NCI-H2171 (cell line): Measurements from ENCODE around the gene AR.
"Not testable (repeated sequence)": the region's sequence is repeated elsewhere in the genome, so short reads cannot be mapped to it uniquely, and the experiment has no call there.

Experiments used
- DNase-seq: peaks from one replicate; lab custom pipeline; 2025; lab: John Stamatoyannopoulos, UW

Gene AR

DNA sequence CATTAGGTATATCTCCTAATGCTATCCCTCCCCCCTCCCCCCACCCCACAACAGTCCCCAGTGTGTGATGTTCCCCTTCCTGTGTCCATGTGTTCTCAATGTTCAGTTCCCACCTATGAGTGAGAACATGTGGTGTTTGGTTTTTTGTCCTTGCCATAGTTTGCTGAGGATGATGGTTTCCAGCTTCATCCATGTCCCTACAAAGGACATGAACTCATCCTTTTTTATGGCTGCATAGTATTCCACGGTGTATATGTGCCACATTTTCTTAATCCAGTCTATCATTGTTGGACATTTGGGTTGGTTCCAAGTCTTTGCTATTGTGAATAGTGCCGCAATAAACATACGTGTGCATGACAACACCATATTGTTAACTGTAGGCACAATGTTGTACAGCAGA is 93.5 kb downstream of the AR start:
- not testable (repeated sequence) for DNase-seq

DNA sequence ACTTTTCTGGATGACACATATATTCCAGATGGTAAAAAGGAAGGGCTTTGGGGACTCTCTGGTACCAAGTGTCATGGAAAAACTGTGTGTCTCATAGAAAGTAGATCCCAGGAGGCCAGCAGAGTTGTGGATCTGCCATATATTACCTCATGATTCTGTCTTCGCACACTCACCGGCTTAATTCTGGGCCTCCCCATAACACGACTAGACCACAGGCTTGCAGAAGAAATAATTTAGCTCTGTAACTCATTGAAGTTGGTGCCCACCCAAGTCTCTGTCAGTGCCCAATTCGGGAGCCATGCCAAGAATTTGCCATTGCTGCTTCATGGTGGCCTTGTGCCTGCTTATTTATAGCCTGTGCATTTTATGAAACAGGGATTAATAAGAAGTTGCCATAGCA is 104.5 kb downstream of the AR start:
- no peak for DNase-seq

DNA sequence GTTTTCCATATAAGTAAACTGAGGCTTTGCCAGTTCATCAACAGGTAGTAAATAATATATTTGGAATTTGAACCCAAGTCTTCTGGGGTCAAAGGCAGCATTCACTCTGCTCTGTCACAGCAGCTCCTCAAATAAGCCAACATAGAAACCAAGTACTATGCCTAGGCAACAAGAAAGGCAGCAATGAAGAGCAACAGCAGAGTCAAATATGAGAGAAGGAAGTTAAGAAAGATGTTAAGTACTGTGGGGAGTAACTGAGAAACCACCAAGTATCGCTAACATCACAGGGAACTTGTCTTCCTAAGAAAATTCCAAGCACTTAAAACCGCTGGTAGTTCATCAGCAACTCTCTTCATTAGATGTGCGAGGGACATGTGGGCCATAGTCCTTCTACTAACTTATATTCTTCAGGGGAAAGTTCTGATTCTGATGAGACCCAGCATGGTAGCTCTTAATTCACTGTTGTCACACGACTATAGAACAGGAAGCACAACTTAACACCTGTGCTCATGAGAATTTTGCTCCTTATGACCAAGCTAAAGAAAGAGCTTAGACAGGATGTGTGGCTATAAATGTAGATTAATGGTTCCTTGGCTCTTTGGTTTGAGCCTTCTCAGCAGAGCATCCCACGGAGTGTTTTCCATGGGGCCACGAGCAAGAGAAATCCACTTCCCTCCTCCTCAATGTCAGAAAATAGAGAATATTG is 107.8 kb downstream of the AR start:
- no peak for DNase-seq

DNA sequence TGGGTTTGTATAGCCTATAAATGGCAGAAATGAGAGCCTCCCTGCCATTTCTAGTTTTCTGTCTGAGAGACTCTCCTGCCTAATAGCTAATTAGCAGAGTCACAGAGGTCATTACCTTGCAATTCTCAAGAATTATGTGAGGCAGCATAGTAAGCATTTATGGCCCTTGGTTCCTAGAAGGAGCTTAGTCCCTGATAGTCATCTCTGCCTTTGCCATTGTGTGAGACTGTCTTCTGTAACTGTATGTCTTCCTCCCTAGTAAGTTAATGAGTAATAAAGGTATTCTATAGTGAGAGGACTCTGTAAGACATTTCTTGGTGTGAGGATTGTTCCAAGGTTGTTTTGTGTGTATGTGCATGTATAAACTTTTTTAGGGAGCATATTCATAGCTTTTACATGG is 108.7 kb downstream of the AR start:
- DNase-seq: no peak

DNA sequence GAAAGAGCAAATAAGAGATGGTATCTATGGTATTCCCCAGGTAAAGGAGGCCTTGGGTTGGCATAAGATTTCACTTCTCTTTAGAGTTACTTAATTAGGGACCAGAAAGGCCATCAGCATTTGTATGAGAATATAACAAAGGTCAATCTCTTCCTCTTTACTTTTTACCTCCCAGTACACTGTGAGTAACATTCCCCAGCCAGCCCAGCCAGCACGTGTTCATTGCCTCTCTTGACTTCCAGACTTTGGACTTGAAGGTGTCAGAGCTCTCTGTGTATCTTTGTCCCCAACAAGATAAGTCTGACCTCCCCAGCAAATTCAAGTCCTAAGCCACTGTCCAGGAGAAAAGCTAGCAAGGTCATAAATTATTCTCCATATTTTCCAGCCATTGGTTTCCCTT is 110.5 kb downstream of the AR start:
- no peak for DNase-seq

DNA sequence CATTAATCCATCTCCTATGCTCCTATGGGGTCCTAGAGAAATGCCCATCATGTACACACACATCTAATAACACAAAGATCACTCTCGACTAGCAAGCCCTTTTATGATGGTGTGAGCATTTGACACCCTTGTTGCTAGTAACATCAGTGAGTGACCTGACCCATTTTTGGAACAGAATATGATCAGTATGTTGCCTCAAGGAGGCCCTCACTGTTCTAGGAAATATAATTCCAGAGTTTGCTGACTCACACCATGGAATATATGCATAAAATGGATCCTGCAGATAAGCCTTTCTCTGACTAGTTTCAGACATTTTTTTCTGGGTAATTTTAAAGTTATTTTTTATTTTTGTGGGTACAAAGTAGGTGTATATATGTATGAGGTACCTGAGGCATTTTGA is 121.8 kb downstream of the AR start:
- DNase-seq: no peak

DNA sequence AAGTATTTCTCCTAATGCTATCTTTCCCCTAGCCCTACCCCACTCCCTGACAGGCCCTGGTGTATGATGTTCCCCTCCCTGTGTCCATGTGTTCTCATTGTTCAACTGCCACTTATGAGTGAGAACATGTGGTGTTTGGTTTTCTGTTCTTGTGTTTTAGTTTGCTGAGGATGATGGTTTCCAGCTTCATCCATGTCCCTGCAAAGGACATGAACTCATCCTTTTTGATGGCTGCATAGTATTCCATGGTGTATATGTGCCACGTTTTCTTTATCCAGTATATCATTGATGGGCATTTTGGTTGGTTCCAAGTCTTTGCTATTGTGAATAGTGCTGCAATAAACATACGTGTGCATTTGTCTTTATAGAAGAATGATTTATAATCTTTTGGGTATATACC is 126.9 kb downstream of the AR start:
- not testable (repeated sequence) for DNase-seq

DNA sequence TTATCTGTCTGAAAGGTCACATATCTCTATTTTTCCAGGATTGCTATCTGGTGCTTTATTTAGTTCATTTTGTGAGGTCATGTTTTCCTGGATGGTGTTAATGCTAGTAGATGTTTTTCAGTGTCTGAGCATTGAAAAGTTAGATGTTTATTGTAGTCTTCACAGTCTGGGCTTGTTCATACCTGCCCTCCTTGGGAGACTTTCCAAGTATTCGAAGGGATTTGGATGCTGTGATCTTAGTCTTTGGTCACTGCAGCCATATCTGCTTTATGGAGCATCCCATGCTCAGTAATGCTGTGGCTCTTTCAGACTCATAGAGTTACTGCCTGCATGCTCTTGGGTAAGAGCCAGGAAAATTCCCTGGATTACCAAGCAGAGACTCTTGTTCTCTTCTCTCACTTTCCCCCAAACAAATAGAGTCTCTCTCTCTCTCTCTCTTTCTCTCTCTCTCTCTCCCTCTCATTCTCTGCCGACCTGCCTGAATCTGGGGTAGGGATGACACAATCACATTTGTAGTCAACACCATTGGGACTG is 130.0 kb downstream of the AR start:
- no peak for DNase-seq

DNA sequence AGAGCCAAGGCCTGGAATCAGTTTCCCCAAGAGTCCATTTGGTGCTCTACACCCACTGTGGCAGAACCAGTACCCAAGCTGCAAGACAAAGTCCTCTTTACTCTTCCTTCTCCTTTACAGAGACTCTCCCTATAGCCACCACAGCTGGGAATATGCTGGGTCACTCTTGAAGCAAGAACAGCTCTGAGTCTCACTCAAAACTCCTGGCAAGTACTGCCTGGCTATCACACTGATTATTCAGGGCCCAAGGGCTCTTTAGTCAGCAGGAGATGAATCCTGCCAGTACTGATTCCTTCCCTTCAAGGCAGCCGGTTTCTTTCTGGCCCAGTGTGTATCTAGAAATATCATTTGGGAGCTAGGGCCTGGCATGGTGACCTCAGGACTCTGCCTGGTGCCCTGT is 130.9 kb downstream of the AR start:
- no peak for DNase-seq

DNA sequence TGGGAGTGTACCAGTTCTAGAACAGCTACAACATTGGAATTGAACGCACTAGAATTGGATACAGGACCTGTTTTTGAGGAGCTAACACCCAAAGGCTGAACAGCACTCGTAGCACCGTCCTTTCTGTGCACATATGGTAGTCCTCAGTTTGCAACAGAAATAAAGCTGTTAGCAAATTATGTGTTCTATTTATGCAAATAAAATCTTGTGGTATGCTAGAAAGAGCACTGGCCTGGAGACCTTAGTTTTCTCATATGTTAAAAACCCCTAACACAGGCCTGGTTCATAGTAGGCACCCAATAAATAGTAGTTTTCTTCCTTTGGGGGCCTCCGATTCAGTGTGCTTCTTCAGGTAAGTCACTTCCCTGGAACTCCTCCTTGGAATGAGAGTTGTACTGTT is 140.3 kb downstream of the AR start:
- no peak for DNase-seq

DNA sequence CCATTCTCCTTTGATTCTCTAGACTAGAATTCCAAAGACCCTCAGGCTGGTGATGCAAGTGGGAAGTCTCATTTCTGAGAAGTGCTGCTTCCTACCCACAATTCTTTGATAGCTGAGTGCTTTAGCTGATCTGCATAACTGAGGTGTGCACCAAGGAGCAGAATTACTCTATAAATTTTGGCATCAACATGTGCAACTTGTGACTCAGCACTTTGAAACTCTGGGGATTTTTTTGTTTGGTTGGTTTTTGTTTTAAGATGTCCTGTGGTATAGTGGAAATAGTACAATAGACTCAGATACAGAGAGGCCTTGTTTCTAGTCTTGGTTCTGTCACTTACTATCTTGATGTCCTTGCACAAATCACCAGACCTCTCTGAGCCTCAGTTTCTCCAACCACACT is 148.4 kb downstream of the AR start:
- DNase-seq: no peak

DNA sequence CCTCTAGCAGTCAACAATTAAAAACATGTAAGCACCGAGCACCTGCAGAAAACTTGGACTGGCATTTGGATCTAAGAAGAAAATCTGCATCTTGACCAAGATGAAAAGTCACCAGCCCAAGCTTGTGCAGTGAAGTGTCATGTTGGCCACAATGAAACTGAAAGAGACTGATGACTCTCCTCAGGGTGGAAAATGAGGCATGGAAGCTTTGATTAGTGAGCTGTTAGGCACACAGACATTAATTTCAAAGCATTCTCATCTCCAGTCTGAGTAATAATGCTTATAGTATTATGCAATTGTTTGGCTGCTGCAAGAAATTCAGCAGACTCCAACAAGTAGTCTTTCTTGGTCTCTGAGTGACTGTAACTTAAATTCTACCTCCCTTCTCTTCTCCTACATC is 150.1 kb downstream of the AR start:
- no peak for DNase-seq

DNA sequence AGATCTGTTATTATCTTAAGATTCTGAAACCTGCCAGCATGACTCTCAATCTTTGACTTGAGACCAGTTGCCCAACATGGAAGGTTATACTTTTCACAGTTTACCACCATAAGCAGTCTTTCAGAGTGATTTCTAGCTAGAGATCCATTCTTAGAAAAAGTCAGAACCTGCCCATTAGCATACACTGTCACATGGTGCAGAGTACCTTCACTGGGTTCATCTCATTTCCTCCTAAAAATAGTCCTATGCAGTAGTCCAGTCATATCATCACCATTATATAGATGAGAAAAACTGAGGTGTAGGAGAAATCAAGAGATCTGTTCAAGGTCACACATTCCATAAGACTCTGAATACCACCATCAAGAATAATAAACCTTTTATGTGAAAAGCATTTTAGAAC is 153.6 kb downstream of the AR start:
- no peak for DNase-seq

DNA sequence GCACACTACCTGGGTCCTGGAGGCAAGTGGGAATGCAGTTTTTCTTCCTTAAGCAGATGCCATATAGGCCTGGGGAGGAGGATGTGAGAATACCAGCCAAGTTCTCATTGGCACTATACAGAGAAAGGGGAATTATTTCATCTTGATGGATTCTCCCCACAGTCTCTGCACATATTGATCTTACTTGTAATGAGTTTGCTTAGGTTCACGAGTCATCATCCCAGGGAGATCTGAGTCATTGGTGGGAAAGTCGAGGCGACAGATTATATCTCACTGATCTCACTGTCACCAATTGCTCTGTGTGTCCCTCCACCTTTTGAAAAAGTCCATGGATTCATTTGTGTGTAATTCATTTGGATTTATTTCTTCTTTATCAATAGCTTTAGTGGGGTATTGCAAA is 156.8 kb downstream of the AR start:
- DNase-seq: no peak

DNA sequence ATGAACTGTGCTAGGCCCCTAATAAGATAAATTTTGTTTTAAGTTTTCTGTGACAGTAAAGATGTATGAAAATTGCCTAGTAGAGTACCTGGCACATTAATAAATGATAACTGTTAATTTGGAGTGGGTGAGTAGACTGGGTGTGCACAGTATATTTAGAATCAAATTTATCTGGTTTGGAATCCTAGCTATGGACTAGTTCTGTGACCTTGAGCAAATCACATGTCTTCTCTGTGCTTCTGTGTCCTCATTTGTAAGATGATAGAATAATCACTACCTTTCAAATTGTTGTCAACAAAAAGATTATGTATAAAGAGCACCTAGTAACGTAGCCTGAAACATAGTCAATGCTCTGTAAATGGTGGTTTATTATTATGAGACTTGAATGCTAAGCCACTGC is 170.2 kb downstream of the AR start:
- no peak for DNase-seq

DNA sequence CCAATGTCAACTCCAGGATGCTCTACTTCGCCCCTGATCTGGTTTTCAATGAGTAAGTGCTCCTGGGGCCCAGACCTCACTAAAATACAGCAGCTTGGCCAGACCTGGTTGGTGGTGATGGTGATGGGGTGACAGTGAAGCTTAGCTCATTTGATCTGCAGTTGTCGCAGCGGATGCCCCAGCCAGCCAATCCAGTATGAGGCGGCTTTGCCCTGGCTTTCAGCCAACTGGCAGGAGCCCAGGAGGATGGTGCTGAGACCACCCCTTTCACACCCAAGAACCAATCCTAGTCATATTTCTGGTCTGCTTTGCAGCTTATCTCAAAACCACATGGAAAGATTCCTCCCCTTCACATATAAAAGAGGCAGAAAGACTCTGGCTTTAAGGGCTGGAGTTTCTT is 173.8 kb downstream of the AR start:
- no peak for DNase-seq

DNA sequence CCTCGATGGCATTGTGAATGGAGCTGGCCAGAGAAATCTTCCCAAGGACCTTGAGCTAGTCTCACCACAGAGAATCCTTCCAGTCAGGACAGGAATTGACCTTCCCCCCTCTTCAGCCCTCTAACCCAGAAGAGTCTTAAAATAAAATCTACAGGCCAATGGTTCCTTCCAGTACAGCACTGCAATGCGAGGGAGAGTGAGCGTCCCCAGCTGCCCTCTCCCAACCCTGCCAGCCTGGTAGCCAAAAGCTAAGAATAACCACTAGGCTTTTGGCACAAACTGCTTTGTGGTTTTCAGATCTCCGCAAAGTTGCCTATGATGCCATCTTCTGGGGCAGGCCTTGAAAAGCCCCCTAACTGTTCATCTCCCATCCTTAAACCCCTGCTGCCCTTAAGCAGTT is 175.1 kb downstream of the AR start:
- DNase-seq: no peak

DNA sequence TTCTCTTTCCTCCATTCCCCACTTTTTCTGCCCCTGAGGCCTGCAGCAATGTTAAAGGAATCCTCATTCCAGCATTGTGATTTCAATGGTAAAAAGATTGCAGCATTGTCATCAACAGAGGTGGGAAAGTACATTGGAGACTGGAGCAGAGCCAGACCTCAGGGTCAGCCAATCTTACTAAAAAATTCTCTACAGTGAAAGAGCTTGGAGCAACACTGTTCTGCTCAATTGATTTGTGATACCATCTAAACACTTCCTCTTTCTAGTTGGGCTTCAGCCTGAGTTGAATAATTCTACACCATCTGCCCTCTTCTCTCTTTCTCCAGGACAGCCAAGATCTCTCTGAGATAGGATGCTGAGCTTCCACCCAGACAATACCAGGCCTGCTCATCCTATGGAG is 176.5 kb downstream of the AR start:
- no peak for DNase-seq

DNA sequence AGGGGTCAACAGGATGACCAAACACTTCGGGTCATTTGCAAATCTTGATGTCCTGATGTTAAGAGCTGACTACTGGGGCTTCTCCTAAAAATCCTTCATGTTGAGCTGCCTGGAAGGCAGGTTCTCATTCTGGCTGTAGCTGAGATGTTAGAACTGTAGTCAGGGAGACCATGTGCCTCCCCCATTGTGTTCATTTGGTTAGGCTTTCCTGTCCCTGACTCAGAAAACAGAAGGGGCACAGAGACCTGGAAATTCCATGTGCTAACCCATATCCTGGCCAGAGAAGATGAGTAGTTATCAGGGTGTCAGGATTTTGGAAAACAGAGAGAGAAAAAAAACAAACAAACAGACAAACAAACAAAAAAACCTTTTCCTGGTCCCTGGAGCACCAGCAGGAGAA is 177.5 kb downstream of the AR start:
- DNase-seq: no peak

DNA sequence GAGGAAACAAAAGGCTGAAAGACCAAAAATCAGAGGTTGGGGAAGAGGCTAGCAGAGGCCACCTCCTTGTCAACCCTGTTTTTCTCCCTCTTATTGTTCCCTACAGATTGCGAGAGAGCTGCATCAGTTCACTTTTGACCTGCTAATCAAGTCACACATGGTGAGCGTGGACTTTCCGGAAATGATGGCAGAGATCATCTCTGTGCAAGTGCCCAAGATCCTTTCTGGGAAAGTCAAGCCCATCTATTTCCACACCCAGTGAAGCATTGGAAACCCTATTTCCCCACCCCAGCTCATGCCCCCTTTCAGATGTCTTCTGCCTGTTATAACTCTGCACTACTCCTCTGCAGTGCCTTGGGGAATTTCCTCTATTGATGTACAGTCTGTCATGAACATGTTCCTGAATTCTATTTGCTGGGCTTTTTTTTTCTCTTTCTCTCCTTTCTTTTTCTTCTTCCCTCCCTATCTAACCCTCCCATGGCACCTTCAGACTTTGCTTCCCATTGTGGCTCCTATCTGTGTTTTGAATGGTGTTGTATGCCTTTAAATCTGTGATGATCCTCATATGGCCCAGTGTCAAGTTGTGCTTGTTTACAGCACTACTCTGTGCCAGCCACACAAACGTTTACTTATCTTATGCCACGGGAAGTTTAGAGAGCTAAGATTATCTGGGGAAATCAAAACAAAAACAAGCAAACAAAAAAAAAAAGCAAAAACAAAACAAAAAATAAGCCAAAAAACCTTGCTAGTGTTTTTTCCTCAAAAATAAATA is 179.9 kb downstream of the AR start:
- no peak for DNase-seq

DNA sequence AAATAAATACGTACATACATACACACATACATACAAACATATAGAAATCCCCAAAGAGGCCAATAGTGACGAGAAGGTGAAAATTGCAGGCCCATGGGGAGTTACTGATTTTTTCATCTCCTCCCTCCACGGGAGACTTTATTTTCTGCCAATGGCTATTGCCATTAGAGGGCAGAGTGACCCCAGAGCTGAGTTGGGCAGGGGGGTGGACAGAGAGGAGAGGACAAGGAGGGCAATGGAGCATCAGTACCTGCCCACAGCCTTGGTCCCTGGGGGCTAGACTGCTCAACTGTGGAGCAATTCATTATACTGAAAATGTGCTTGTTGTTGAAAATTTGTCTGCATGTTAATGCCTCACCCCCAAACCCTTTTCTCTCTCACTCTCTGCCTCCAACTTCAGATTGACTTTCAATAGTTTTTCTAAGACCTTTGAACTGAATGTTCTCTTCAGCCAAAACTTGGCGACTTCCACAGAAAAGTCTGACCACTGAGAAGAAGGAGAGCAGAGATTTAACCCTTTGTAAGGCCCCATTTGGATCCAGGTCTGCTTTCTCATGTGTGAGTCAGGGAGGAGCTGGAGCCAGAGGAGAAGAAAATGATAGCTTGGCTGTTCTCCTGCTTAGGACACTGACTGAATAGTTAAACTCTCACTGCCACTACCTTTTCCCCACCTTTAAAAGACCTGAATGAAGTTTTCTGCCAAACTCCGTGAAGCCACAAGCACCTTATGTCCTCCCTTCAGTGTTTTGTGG is 180.7 kb downstream of the AR start:
- DNase-seq: no peak

DNA sequence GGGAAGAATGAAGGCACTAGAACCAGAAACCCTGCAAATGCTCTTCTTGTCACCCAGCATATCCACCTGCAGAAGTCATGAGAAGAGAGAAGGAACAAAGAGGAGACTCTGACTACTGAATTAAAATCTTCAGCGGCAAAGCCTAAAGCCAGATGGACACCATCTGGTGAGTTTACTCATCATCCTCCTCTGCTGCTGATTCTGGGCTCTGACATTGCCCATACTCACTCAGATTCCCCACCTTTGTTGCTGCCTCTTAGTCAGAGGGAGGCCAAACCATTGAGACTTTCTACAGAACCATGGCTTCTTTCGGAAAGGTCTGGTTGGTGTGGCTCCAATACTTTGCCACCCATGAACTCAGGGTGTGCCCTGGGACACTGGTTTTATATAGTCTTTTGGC is 181.7 kb downstream of the AR start:
- DNase-seq: no peak

DNA sequence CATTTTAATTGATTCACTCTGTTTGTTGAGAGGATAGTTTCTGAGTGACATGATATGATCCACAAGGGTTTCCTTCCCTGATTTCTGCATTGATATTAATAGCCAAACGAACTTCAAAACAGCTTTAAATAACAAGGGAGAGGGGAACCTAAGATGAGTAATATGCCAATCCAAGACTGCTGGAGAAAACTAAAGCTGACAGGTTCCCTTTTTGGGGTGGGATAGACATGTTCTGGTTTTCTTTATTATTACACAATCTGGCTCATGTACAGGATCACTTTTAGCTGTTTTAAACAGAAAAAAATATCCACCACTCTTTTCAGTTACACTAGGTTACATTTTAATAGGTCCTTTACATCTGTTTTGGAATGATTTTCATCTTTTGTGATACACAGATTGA is 182.2 kb downstream of the AR start:
- no peak for DNase-seq
